NB4 (cell line): ENCODE measurements around the gene FITM1.

Experiments
- DNase-seq: peaks from one replicate; pipeline ENCODE4 v3.0.0; 2010; ENCODE audit warnings: low read depth
- H3K4me3 ChIP-seq: one replicate; pipeline ENCODE4 v1.5.1; 2011; ENCODE audit warnings: mild to moderate bottlenecking, low read depth, low read length, moderate library complexity
- CTCF ChIP-seq: IDR thresholded peaks from one replicate; pipeline ENCODE4 v1.5.1; 2012; ENCODE audit warnings: low read depth, low read length
- MAX ChIP-seq: IDR thresholded peaks from 2 replicates; pipeline ENCODE4 v1.6.1; 2011; ENCODE audit warnings: low read depth, low read length
- MYC ChIP-seq: IDR thresholded peaks from 2 replicates; pipeline ENCODE4 v1.6.1; 2011; ENCODE audit warnings: low read depth, low read length
- POLR2A ChIP-seq: IDR thresholded peaks from 2 replicates; pipeline ENCODE4 v1.6.1; 2011; ENCODE audit warnings: mild to moderate bottlenecking; ENCODE audit not compliant: insufficient read length; ENCODE audit errors: extremely low read depth

FITM1 gene

GRCh38 chr14:24139272-24139934 lies 8.9 kb downstream of the FITM1 start:
- H3K4me3 ChIP-seq = peak overlapping the region; percentile 86
- DNase-seq = no peak
- TF ChIP-seq MYC (no peak), POLR2A (no peak), MAX (no peak), CTCF (no peak)

DNA sequence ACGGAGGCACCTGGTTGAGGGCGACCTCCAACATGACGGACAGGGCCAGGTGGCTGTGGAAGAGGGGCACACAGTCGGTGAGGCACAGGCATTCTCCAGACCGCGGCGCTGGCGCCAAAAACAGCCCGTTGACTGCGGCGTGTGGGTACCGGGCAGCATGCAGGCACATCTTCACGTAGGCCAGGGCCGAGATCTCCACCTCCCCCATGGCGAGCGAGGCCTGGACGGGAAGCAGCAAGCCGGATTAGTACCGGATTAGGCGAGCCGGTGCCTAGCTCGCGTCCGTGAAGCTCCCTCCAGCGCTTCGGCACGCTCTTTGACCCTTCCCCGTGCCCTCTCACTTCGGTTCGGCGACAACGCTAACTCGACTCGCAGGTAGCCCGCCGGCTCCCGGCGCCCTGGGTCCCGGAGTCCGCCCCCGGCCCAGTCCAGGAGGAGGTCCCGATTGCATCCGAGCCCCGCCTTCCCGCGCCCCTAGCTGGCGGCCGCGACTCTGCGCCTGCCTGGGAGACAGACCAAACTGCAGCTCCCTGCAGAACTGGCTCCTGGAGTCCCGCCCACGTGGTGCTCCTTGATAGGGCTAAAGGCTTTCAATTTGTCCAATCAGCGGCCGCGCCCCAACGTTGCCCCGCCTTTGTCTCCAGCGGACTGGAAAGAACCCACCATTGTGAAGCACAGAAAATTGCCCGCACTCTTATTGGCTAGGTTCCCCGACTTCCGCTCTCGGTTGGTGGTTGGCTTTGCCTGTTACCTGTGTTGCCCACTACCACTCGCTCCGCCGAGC lies 10.8 kb downstream of the FITM1 start, which contains the start of gene EMC9:
TSS of gene EMC9 (minus strand) at position 495 of the 784 bp plus-strand sequence. CDS start at position 208, 287 bp downstream.
- no peak for TF ChIP-seq CTCF
- peak; percentile 60; the same call in 1 of the 2 replicates for TF ChIP-seq MYC
- TF ChIP-seq POLR2A = peak; percentile 74
- TF ChIP-seq MAX = peak; percentile 96
- peak; percentile 99 for DNase-seq
- H3K4me3 ChIP-seq = peak within 1 kb of the TSS; percentile 86

- no peak overlapping the region for H3K4me3 ChIP-seq
- peak; percentile 83 for DNase-seq
- TF ChIP-seq CTCF (no peak), MAX (no peak), MYC (no peak), POLR2A (no peak)
Observed at GRCh38 chr14:24143511-24143910, 13.1 kb downstream of the FITM1 start.

DNA sequence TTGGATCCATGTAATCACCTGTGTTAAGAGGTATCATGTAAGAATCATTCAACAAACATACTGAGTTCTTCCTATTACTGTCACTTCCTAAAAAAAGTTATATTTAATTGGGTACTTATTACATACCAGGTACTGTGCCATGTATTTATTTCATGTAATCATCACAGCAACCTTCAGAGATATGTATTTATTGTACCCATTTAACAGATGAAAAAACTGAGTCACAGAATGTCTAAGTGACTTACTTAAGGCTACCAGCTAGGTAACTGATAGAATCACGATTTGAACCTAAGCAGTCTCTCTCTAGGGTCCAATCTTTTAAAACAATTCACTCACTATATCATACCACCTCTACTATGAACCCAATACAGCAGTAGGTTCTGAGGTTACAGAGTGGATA lies 14.0 kb downstream of the FITM1 start:
- no peak for DNase-seq
- TF ChIP-seq MAX = no peak
- TF ChIP-seq MYC = no peak
- no peak for TF ChIP-seq CTCF
- no peak for TF ChIP-seq POLR2A
- H3K4me3 ChIP-seq = no peak overlapping the region

- peak overlapping the region; percentile 99 for H3K4me3 ChIP-seq
- DNase-seq = no peak
- TF ChIP-seq CTCF (no peak), MYC (no peak), MAX (no peak), POLR2A (no peak)
Observed at GRCh38 chr14:24145219-24145618, 14.8 kb downstream of the FITM1 start.
